NCI-H82 treated with DMSO at 0.1 percent for 48 hours (cell line): Measurements from ENCODE around the gene FILIP1L.
"Not testable (repeated sequence)": the region's sequence is repeated elsewhere in the genome, so short reads cannot be mapped to it uniquely, and the experiment has no call there.

Source experiments
- DNase-seq: peaks from one replicate; lab custom pipeline; 2025; ENCODE audit not compliant: unreplicated experiment; lab: John Stamatoyannopoulos, UW

The FILIP1L gene

GRCh38 chr3:100075851-100076730, 38.2 kb downstream of the FILIP1L start:
- peak; percentile 50 for DNase-seq

DNA sequence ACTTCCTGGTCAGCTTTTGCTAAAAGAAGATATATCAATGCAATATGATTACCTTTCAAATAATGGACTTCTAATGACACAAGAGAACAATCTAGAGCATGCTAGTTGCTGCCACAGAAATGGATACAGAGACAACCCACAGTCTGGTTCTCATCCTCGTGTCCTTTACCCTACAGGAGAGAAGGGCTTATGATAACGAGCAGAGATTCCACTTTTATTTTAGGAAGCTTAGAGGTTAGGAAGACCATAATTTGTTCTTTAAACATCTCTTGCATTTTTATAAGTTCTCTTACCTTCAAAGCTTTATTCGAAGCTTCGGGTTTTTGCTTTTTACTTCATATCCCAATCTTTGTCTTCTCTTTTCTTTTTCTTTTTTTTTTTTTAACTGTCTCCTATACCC, 39.1 kb downstream of the FILIP1L start:
- no peak for DNase-seq

- DNase-seq: peak; percentile 23
These were observed 40.5 kb downstream of the FILIP1L start for GRCh38 chr3:100073714-100074307.

GRCh38 chr3:100073049-100073713, 41.1 kb downstream of the FILIP1L start:
- no peak for DNase-seq

DNA sequence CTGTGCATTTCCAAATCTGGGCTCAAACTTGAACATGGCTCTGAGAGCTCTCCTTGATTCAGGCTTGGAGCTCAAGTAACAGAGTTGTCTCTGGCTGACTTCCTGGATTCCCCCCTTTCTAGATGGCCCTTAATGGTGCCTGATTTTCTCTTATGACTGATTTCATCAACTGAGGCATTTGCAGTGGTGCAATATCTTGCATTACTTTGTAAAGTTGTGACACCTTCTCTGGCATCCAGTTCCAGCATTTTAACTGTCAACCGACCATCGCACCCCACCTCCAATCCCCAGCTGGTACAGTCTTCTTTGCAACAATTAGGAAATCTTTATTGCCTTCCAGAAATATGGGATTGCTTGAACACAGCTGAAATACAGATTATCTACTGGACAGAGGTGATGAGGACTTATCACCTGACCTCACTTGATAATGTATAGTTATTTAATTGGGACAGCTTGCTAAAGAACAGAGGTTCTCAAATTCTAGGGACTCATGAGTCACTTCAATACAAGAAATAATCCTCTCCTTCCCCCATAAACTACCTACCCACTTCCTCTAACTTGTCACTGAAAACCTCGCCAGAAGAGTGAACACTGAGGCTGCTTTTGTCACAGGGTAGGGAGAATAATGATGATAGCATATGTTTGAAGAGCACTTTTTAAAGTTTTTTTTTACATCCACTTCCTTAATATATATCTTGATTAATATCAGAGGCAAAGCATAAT, 41.8 kb downstream of the FILIP1L start:
- no peak for DNase-seq

GRCh38 chr3:100069472-100069871, 44.8 kb downstream of the FILIP1L start:
- no peak for DNase-seq

GRCh38 chr3:100068826-100069225, 45.5 kb downstream of the FILIP1L start:
- peak; percentile 50 for DNase-seq

DNA sequence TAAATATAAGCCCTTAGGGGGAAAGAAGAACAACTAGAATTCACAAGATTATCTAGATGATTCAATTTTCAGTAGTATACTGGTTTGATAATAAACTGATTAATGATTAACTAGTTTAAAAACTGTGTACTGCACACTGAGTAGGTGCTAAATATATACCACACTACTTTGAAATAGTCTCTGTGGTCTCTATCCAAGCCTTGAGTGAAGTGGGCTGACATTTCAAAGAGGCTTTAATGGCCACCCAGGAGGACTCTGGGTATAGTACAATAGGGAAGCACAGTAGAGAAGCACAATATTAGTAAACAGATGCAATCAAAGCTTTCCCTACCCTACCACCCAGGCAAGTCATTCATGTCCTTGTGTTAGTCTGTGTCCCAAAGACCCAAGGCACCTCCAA, 46.7 kb downstream of the FILIP1L start:
- DNase-seq: no peak

- DNase-seq: no peak
These were observed 50.3 kb downstream of the FILIP1L start for GRCh38 chr3:100063929-100064461.

DNA sequence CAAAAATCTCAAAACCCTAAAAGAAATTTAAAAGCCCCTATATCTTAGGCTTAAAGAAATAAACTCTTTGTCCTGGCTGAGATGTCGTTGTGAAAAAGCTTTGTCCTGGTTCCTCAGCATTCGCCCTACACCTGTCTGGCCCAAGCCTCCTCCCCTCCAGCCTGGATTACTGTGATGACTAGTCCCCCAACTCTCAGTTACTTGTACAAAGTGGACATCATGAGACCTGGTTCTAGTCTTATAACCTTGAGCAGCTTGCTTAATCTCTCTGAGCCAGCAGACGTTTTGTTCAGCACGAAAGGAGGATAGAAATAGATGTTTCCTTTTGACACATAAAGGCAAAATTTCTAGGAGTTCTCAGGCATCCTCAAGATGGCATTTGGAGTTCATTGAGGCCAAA, 51.6 kb downstream of the FILIP1L start:
- no peak for DNase-seq

- DNase-seq: no peak
These were observed 53.4 kb downstream of the FILIP1L start for GRCh38 chr3:100060685-100061484.

DNA sequence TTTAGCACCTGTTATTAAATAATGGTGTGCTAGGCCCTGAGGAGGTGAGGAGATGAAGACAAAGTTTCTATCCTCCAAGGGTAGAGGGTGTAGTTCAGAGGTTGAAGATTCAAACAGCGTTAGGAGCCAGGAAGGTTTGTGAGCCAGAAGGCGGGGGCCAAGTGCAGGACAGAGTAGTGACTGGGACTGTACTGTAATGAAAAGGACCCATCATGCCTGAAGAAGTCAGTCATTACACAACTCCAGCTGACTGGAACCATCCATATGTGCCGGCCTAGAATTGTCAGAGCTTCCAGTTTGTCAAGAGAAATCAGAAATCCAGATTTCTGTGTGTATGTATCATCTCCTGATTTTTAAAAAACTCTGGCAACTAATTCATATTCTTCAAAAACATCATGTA, 54.8 kb downstream of the FILIP1L start:
- DNase-seq: no peak

DNA sequence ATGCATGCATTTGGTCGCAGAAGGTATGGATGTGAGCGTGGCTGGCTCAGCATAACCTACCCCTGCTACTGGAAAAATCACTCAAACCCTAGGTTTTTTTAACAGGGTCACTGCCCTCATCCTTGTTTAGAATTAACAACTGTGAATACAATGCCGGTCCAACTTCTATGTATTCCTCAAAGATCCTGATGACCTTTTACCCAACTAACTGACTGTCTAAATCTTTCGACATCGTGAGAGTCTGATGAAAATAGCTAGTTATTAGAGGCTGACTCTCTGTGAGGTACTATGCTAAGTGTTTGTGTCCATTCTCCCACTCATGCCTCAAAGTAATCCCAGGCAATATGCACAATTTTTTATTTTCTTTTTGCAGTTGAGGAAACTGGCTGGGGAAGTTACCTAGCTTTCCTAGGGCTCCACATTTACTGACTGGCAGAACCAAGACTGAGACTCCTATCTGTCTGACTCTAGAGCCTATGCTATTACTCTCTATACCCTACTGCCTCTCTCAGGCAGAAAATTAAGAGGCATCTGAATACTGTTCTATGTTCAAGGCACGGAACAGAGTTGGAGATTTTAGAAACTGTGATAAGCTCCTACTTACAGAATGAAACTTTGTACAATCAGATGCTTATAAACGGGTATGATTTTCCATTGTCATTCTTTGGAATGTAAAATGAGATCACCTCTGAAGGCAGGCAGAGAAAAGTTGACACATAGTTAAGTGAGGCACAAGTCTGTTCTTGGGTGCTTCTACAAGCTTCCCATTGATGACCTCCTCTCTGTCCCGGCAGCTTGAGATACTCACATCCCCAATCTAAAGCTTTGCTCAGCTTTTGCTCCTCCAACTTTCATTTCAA, 56.4 kb downstream of the FILIP1L start:
- DNase-seq: no peak

GRCh38 chr3:100053951-100054620, 60.2 kb downstream of the FILIP1L start:
- no peak for DNase-seq

- not testable (repeated sequence) for DNase-seq
These were observed 62.8 kb downstream of the FILIP1L start for GRCh38 chr3:100051513-100051912.

- no peak for DNase-seq
These were observed 66.1 kb downstream of the FILIP1L start for GRCh38 chr3:100048248-100048647.

GRCh38 chr3:100047455-100048141, 66.7 kb downstream of the FILIP1L start:
- no peak for DNase-seq

DNA sequence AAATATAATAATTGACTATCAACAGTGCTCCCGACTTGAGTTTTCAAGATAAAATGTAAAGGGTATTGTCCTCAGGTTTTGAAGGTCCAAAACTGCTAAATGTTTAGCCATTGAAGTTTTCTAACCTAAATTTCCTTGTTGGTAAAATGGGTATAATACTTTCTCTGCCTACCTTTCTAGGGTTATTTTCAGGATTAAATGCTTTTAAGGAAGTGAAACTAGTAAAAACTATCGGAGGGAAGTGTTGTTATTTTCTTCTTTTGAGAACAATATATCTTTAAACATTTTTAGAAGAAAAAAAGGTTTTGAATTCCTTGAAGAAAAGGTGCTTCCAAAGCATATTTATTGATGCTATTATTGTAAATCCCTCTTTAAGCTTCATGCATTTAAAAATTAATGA, 67.3 kb downstream of the FILIP1L start:
- DNase-seq: no peak
